IMR-90 (cell line): Measurements from ENCODE around the gene RYR2.

Source experiments
- BHLHE40 ChIP-seq: fragments of 150-350 bp; IDR thresholded peaks from 2 replicates; pipeline ENCODE4 v1.6.1; 2016; ENCODE audit warnings: mild to moderate bottlenecking, low read depth, low read length
- CHD1 ChIP-seq: IDR thresholded peaks from 2 replicates; pipeline ENCODE4 v1.6.1; 2012; ENCODE audit warnings: low read depth, low read length, improper control_type of control experiment
- CTCF ChIP-seq: conservative IDR thresholded peaks from 2 replicates; pipeline ENCODE4 v1.5.1; 2012; ENCODE audit warnings: mild to moderate bottlenecking, low read depth, low read length, improper control_type of control experiment
- POLR2A ChIP-seq: IDR thresholded peaks from 2 replicates; pipeline ENCODE4 v1.6.1; 2012; ENCODE audit warnings: mild to moderate bottlenecking, low read depth, low read length
- RCOR1 ChIP-seq: IDR thresholded peaks from 2 replicates; pipeline ENCODE4 v1.6.1; 2012; ENCODE audit warnings: mild to moderate bottlenecking, low read length, improper control_type of control experiment; ENCODE audit not compliant: insufficient replicate concordance
- RFX5 ChIP-seq: IDR thresholded peaks from 2 replicates; pipeline ENCODE4 v1.8.0; 2012; ENCODE audit warnings: low read depth, mild to moderate bottlenecking, low read length, moderate library complexity
- USF2 ChIP-seq: fragments of 150-350 bp; IDR thresholded peaks from 2 replicates; pipeline ENCODE4 v1.6.1; 2017; ENCODE audit warnings: mild to moderate bottlenecking, antibody characterized with exemption, low read length, low read depth

DNA sequence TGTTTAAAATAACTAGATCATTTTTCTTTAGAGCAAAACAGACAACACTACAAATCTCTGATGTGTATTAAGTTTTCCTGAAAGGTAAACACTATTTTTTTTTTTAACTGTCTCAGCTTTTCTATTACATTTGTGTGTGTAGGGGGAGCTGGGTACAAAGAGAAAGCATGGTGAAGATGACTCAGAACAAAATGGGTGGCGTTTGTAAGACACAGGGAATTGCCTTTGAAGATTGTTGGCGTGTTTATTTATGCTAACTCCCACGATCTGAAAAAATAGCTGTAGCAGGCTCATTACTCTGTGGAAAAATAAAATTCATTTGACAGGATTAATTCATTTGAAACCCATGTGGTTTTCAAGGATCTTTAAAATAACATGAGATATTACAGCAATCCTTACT is 285.1 kb downstream of the RYR2 start:
- TF ChIP-seq CTCF (no peak), RFX5 (no peak), USF2 (no peak), CHD1 (no peak), RCOR1 (no peak), POLR2A (no peak), BHLHE40 (no peak)
